Adrenal gland (tissue), 12 donors: Measurements from ENCODE around the gene ADAMTS16. TPM values are rescaled to one million over a fixed set of nuclear protein-coding genes. Genes with fewer than 3 reads are reported as not detected.

ENCODE experiments used
- DNase-seq, 7 donors: peaks; one replicate each; pipeline ENCODE4 v3.0.0-alpha.2; 2019 to 2020
- H3K27ac ChIP-seq, 5 donors: fragments of 200-600 bp; sonication (generic) in 4 of 5; 1 replicate in 3 of 5; 2 replicates in 2 of 5; pipeline versions ENCODE4 v1.5.1 to v1.8.0; 2016 to 2020; ENCODE audit warnings: mild to moderate bottlenecking in 1 of 5
- H3K27me3 ChIP-seq: fragments of 200-600 bp; 2 replicates; pipeline ENCODE4 v1.8.0; 2021
- H3K36me3 ChIP-seq, 2 donors: fragments of 200-600 bp; replicated peaks in 1 of 2; 1 replicate in 1 of 2; 2 replicates in 1 of 2; pipeline versions ENCODE4 v1.5.1 to v1.8.0; 2018 to 2022
- H3K4me1 ChIP-seq, 2 donors: fragments of 200-600 bp; replicated peaks in 1 of 2; 1 replicate in 1 of 2; 2 replicates in 1 of 2; pipeline versions ENCODE4 v1.5.1 to v1.8.0; 2018 to 2021
- H3K4me3 ChIP-seq, 4 donors: fragments of 200-600 bp; sonication (generic) in 3 of 4; one replicate each; pipeline ENCODE4 v1.5.1; 2016 to 2018
- H3K9me3 ChIP-seq, 3 donors: fragments of 200-600 bp; sonication (generic) in 1 of 3; replicated peaks in 1 of 3; 1 replicate in 2 of 3; 2 replicates in 1 of 3; pipeline versions ENCODE4 v1.5.1 to v1.8.0; 2016 to 2021
- CTCF ChIP-seq, 6 experiments: fragments of 450-650 bp in 4 of 6; fragments of 200-600 bp in 2 of 6; sonication (generic) in 1 of 6; IDR thresholded peaks; 1 replicate in 5 of 6; 2 replicates in 1 of 6; pipeline versions ENCODE4 v1.5.1 to v1.8.0; 2016 to 2021; ENCODE audit warnings: antibody characterized with exemption in 6 of 6, mild to moderate bottlenecking in 2 of 6, moderate library complexity in 1 of 6
- POLR2A ChIP-seq, 2 donors: fragments of 450-650 bp; IDR thresholded peaks; one replicate each; pipeline ENCODE4 v1.6.1; 2017; ENCODE audit warnings: antibody characterized with exemption in 2 of 2, mild to moderate bottlenecking in 2 of 2, moderate library complexity in 1 of 2
- WGBS, 4 donors: extraction: QIAGEN DNeasy Blood & Tissue Kit in 2 of 4; methylation state at CpG; one replicate each; pipeline versions ENCODE4 v1.1.5 to v1.1.7; 2013 to 2017; 5-methylcytosine and 5-hydroxymethylcytosine counted together
- intact Hi-C, 2 donors: fragments of 100-400 bp; cut with DNase I; formaldehyde crosslinking; loops; one replicate each; pipeline versions ENCODE4 v1.14.1 to v1.15.0; 2022 to 2023
- polyA plus RNA-seq, 3 donors: library from polyadenylated mRNA; stranded (reverse); fragments of 200-250 nt in 2 of 3; fragments of 350-450 nt in 1 of 3; fragmentation: Illumina TruSeq in 1 of 3; extraction: RNeasy Lipid Tissue Mini Kit (QIAGEN cat#74804) in 1 of 3; gene quantifications; one replicate each; pipeline ENCODE4 v1.2.3, GENCODE V29; 2013 to 2014
- total RNA-seq, 9 donors: library from RNA; depleted of rRNA in 4 of 9; stranded (reverse); fragments of >200 nt in 4 of 9; fragments of 120-200 nt in 1 of 9; fragmentation: NEBNext Ultra II Directional in 1 of 9; extraction: Animal tissue kit (Norgen Biotek cat#: 25700) in 1 of 9; gene quantifications; one replicate each; pipeline versions ENCODE4 v1.1.0 to v1.2.4, GENCODE V29; 2013 to 2023
- donor health status: healthy with polysubstance abuse.
- donor health status: Bipolar disorder and iron deficiency.
- donor health status: DM: yes; HTN: yes; CAD: no.
- donor health status: DM: no; HTN: no; CAD: no.
- donor health status: DM: no; HTN: no; CAD: no.
- donor health status: DM: yes; HTN: yes; CAD: no.

The ADAMTS16 gene
- total and polyA plus RNA-seq, 12 donors = 0.07 to 3.7 (median 0.19) TPM; not detected in 8

GRCh38 chr5:5332287-5332686, 192.2 kb downstream of the ADAMTS16 start:
- Histone ChIP-seq H3K36me3 (no peaks in the 10 kb centered on the region), H3K4me1 (peaks cover 7 to 13% of the 10 kb centered on the region in 2 donors), H3K27ac (no peak overlapping the region), H3K9me3 (no peaks in the 10 kb centered on the region), H3K27me3 (no peaks in the 10 kb centered on the region), H3K4me3 (no peak overlapping the region)
- whole genome bisulfite sequencing, 4 donors = 84 to 88% (median 85%) methylated on average over 4 of the region's 4 CpGs
- DNase-seq = no peak
- TF ChIP-seq CTCF (IDR thresholded peaks at IDR 0.05) (no peak), POLR2A (IDR thresholded peaks at IDR 0.05) (no peak)
- intact Hi-C loops = no loop called here

GRCh38 chr5:5335107-5335506, 195.0 kb downstream of the ADAMTS16 start:
- Histone ChIP-seq H3K4me3 (no peak overlapping the region), H3K9me3 (no peaks in the 10 kb centered on the region), H3K36me3 (no peaks in the 10 kb centered on the region), H3K27me3 (no peaks in the 10 kb centered on the region), H3K4me1 (peaks cover 7 to 17% of the 10 kb centered on the region in 2 donors), H3K27ac (no peak overlapping the region)
- intact Hi-C loops = no loop called here
- TF ChIP-seq CTCF (IDR thresholded peaks at IDR 0.05) (no peak), POLR2A (IDR thresholded peaks at IDR 0.05) (no peak)
- no peak for DNase-seq

GRCh38 chr5:5335700-5336264, 195.7 kb downstream of the ADAMTS16 start:
- H3K9me3 ChIP-seq = no peaks in the 10 kb centered on the region

GRCh38 chr5:5339257-5339656, 199.1 kb downstream of the ADAMTS16 start:
- DNase-seq = no peak
- H3K4me3 ChIP-seq = no peak overlapping the region
- no peak overlapping the region for H3K27ac ChIP-seq
- TF ChIP-seq POLR2A (IDR thresholded peaks at IDR 0.05) (no peak), CTCF (IDR thresholded peaks at IDR 0.05) (no peak)
- H3K9me3 ChIP-seq = no peaks in the 10 kb centered on the region
- peaks cover 14 to 25% of the 10 kb centered on the region in 2 donors for H3K4me1 ChIP-seq
- intact Hi-C loops = no loop called here
- H3K36me3 ChIP-seq = no peaks in the 10 kb centered on the region
- no peaks in the 10 kb centered on the region for H3K27me3 ChIP-seq
- 95 to 97% (median 96%) methylated on average over 4 of the region's 4 CpGs for WGBS, 4 donors

More at GRCh38 chr5:5335700-5336264, 195.7 kb downstream of the ADAMTS16 start:
- Histone ChIP-seq H3K27ac (no peak overlapping the region), H3K4me3 (no peak overlapping the region), H3K36me3 (no peaks in the 10 kb centered on the region), H3K4me1 (peaks cover 7 to 24% of the 10 kb centered on the region in 2 donors), H3K27me3 (no peaks in the 10 kb centered on the region)
- peak in 6 of 7 donors; percentile 24 to 57 (median 39) for DNase-seq
- WGBS, 4 donors = 14 to 21% (median 18%) methylated on average over 4 of the region's 4 CpGs
- TF ChIP-seq POLR2A (IDR thresholded peaks at IDR 0.05) = no peak
- no peak for TF ChIP-seq CTCF (IDR thresholded peaks at IDR 0.05)
- intact Hi-C loops = no loop called here
